Lower leg skin (tissue), 3 donors: ENCODE results near the gene RALGAPA1.

Experiments used
- CTCF ChIP-seq, 3 donors: fragments of 450-650 bp; IDR thresholded peaks; one replicate each; pipeline ENCODE4 v1.5.1; 2016; ENCODE audit warnings: antibody characterized with exemption in 3 of 3, mild to moderate bottlenecking in 3 of 3, moderate library complexity in 2 of 3
- POLR2A ChIP-seq, 2 donors: fragments of 450-650 bp; IDR thresholded peaks; one replicate each; pipeline ENCODE4 v1.6.1; 2016 to 2017; ENCODE audit warnings: antibody characterized with exemption in 2 of 2, mild to moderate bottlenecking in 1 of 2, moderate library complexity in 1 of 2

GRCh38 chr14:35565871-35566464 is 243.1 kb downstream of the RALGAPA1 start:
- TF ChIP-seq CTCF (IDR thresholded peaks at IDR 0.05), result no peak
- TF ChIP-seq POLR2A (IDR thresholded peaks at IDR 0.05), result no peak
